HCEC 1CT (cell line): ENCODE measurements around the gene HDAC4.

Source experiments
- DNase-seq: peaks from one replicate; pipeline ENCODE4 v3.0.0-alpha.2; 2017

The HDAC4 gene

DNA sequence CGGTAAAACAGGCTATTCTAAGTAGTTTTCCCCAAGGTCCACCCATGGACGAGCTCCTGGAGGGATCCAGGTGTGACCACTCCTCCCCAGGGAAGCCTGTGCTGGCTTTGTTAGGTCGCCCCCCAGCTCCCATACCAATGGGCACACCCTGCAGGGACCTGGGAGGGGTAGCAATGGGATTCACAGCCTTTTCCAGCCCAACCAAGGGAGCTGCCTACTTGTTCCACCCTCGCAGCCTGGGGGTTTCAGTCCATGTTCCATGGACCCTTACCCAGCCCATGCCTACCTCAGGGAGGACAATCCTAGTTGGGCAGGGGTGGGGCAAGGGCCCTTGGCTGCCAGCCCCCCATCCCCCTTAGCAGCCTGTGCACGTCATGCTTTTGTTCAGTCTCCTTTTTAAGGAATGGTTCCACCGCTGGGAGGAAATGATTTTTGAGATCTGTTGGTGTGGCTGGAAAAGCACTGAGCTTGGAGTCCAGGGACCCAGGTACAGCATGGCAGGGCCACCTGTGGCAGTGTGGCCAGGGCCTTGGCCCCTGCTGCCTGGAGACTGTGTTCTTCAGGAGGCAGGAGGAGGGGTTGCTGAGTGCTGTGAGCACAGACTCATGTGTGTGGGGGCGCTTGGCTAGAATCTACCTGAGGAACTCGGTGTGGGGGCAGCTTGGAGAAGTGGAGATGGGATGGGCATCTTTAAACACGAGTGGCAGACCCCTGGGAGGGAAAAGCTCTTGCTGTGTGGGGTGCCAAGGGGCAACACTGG is 386.2 kb downstream of the HDAC4 start:
- DNase-seq: no peak

DNA sequence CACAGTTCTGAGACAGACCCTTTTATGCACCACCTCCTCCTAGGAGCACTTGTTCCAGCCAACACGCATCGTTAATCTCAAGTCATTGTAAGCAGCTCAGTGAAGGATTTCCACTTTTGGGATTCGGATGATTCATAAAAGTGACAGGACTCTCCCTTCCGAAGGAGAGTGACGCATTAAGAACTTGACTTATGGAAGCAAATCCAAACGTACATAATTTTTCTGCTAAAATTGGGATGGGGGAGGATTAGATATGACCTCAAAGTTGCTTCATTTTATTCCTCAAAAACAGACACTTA is 387.2 kb downstream of the HDAC4 start:
- no peak for DNase-seq

DNA sequence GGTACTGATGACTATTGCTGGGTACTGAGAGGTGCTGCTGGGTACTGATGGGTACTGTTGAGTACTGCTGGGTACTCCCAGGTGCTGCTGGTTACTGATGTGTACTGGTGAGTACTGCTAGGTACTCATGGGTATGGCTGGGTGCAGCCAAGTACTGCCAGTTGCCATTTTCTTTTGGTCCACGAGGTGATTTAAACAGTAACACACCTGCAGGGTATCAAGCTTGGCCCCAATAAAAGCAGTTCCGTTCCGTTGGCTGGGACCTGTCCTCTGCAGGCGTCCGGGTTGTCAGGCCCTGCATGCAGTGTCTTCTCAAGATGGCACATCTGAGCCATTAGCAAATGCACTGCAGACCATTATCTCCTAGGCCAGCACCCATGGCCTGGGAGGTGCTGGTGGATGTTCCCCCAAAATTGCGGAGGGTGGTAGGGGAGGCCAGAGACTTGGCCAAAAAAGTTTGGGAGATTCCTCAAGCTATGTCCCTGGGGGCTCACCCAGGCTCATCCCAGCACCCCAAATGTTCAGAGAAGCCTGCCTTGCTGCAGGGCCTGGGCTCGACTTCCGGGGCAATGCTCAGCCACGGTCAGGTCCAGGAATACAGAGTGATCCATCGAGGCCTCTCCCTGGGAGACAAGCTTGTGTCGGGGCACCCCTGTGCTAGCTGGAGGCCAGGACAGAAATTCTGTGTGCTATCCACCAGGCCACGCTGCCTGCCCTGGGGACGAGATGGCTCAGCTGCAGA is 387.7 kb downstream of the HDAC4 start:
- DNase-seq: no peak

GRCh38 chr2:239012228-239012627 is 388.6 kb downstream of the HDAC4 start:
- no peak for DNase-seq

DNA sequence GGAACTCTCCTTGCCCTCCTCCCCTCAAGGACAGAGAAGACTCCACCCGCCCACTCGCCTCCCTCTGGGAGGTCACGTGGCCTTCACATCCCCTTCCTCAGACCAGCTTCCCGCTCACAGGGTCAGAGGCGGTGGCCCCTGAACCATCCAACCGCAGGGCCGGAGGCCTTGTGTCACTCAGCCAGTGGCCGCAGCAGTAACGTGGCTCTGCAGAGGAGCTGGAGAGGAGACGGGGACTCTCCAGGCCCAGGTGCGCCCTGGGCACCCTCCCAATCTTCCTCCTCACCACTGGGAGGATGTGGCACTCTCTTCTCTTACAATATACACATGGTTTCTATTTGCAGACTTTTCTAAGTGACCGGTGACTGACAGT is 391.2 kb downstream of the HDAC4 start:
- no peak for DNase-seq

DNA sequence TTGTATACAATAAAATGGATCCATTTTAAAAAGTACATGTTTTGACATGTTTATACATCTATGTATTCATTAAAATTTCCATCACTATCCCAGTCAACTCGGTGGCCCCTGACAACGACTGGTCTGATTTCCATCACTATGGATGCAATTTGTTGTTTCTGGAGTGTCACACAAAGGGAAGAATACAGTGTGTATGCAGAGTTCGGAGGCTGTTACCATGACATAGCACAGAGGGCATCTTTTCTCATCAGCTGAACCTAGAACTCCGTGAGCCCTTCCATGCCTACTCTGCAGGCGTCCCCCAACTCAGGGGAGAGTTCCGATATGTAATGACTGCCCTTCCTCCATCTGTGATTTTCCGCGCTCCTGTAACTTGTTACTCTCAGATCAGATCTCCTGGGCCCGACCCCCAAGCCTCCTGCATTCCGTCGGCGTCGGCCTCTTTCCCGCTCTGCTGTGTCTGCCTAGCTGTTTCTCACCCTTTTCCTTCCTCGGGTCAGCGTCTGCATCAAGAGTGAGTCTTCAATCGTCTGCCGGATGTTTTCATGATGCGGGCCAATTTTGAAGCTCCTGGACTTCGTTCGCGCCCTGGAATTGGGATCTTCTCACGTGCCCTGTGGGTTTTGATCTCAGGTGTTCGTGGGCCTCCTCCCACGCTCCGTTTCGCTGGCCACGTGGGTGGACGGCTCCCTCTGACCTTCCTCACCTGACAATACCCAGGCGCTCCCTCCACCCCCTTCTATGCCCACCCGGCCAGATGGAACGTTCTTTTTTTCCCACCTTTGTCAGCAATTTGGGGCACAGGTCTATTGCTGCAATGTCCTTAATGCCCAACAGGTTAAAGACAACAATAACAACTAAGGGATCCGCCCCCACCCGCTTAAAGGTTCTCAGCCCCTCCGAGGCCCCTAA is 391.9 kb downstream of the HDAC4 start:
- no peak for DNase-seq

DNA sequence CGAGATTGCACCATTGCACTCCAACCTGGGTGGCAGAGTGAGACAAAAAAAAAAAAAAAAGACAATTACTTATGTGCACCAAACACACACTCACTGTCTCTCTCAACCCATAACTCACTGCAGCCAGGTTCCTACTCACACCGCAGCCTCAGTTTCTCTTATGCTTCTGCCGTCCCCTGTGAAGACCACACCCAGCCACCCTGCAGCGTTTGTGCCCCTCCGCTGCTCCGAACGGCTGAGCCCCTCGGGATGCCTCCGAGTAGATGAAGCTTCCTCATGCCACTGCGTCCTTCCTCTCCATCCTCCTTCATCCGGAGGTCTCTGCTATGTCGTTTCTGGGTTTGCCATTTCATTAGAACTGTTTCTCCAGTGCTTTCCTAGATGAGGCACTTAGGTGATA is 392.8 kb downstream of the HDAC4 start:
- DNase-seq: no peak

DNA sequence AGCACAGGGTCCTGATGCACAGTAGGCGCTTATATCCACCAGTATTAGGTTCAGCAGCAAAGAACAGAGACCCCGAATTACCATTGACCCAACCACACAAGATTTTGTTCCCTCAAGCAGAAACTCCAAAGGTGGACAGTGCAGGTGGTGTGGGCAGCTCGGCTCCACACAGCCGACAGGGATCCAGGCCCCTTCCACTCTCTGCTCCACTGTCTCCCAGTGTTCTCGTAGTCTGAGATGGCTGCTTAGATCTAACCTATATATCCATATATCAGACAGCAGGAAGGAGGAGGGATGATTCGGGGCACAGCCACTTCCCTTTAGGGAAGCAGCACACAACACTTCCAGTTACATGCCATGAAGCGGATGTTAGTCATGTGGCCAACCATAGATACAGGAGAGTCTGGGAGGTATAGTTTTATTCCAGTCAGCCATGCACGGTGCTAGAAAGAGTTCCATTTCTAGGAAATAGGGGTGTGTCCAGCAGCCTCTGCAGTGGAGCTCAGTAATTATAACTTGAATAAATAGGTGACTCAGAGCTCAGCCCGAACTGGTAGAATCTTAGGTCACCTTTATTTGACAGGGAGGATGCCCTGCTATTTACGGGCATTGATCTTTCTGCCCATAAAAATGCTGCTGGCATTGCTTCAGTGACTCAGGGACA is 394.1 kb downstream of the HDAC4 start:
- DNase-seq: peak; percentile 27

GRCh38 chr2:239005586-239005985 is 395.2 kb downstream of the HDAC4 start:
- DNase-seq: no peak

GRCh38 chr2:239004274-239005015 is 396.4 kb downstream of the HDAC4 start:
- no peak for DNase-seq

DNA sequence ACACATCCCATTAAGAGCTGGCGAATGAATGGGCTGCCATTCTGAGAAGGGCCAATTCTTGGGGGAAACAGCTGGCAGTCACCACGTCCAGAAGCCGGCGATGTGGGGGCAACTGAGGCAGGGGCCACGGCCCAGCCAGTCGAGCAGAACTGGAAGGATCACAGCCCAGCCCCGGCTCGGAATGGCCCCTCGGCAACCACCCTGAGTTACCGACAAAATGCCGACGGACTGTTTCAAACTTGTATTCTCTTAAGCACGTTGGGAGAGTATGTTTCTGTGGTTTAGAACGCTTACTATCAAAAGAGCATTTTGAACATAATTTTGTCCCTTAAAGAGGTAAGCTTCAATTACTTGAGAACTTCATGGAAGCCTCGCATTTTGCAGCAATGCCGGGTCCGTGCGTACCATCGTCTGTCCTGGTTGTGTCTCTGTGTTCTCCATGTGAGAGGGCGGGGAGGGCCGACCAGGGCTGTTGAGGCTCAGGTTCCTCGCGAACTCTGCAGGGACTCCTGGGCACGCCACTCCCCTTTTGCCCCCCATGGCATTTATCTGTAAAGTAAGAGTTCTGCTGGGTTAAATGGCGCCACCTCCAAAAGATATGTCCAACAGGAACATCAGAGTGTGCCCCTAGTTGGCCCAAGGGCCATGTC is 397.1 kb downstream of the HDAC4 start:
- no peak for DNase-seq

DNA sequence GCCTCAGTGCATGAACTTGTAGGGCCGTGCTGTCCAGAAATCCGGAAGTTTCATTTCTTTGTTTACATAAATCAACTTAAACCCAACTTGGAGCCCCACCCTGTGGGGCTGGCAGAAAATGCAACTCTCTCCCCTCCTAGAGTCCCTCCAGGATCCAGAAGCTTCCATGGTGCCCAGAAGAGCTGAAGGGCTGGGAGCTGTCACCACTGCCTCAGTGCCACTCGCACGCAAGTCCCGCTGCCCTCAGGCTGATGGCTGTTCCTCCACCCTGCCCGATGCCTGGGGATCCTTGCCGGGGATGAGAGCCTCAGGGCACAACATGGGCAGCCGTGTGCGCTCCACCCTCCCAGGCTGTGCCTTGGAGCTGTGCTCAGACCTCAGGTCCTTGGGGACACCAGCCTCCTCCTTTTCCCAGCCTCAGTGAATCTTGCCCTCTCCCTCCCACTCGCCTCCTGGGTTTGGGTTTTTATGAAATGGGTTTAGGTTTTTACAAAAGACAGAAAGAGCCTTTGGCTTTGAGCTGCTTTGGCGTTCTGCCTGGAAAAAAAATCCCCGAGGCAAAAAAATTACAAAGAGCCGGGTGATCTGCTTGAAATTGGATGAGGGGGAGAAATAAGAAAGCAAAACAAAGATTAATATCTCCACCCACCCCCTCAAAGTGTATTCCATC is 397.7 kb downstream of the HDAC4 start:
- peak; percentile 72 for DNase-seq

DNA sequence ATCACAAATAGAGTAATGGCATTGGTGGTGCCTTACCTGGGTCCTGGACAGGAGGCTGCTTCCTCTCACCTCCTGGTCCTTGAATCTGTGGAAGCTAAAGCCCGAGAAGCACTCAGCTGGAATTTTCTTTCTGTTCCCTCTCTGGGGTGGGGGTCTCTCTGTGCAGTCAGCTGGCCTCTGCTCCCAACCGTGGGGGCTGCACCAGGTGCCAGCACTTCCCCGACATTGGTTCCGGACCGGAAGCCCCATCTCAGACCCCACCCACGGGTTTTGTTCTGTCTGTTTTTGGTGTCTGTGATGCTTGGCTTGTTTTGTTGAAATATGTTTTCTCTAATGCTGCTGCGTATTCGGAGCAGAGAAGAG is 398.2 kb downstream of the HDAC4 start:
- DNase-seq: no peak

- no peak for DNase-seq
These were observed 399.0 kb downstream of the HDAC4 start for GRCh38 chr2:239001794-239002193.

GRCh38 chr2:239000500-239001073 is 400.2 kb downstream of the HDAC4 start:
- no peak for DNase-seq

GRCh38 chr2:239000089-239000488 is 400.7 kb downstream of the HDAC4 start:
- DNase-seq: no peak

DNA sequence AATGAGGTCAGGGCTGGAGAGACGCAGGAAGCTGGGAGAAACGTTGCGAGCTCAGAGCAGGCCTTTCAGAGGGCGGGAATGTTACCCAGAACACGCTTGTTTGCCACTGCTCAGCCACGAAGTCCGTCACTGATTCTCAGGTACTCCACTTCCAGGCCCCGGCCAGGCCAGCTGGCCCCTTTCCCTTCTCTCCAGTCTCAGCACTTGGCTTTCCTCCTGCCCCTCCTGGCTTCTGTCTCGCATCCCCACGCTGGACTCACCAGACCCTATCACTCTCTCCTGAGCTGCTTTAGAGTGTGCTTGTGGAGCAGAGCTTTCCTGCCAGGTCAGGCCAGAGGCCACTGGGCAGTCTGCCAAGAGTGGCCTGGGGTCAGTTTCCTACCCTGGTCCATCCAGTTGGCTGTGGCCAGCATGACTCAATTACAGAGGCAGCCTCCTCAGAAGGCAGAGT is 401.5 kb downstream of the HDAC4 start:
- no peak for DNase-seq

- no peak for DNase-seq
These were observed 402.0 kb downstream of the HDAC4 start for GRCh38 chr2:238998801-238999200.
